ENCODE results near the gene SYT8.

GRCh38 chr11:1866226-1866625, 31.4 kb downstream of the SYT8 start:
- TF ChIP-seq CTCF (IDR thresholded peaks at IDR 0.05) (no peak), POLR2AphosphoS5 (IDR thresholded peaks at IDR 0.05) (no peak), POLR2A (IDR thresholded peaks at IDR 0.05) (no peak)

Measured in breast epithelium (tissue), 3 donors.